Measurements from ENCODE around the gene TNIK. TPM values are rescaled to one million over a fixed set of nuclear protein-coding genes. Genes with fewer than 3 reads are reported as not detected.

Gene TNIK
- total and polyA plus RNA-seq, 2 of the 4 experiments (the other 2 are of a cell fraction), result 3.4 to 6.3 TPM

DNA sequence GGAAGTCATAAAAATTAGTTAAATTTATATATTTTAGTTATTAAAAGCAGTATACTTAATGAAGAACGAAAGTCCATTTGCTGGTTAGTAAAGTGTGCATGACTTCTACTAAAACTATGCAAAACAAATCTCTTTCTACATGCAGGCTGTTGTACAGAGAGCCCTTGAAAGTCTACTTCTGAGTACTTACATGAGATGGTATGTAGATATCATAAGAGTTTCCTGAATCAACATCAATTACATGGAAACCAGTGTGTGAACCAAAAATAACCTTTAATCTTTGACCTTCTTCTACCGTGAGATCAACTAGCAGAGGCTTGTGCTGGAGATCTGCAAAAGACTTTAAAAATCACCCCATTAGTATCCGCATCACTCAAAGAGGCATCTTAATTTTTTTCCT lies 391.5 kb downstream of the TNIK start:
- H4K8ac ChIP-seq (ENCODE audit: low read depth in 2 of 2, low read length in 2 of 2), result no peak overlapping the region
- H4K91ac ChIP-seq (ENCODE audit: insufficient read depth, low read depth, low read length), result no peak overlapping the region
- H3K23ac ChIP-seq (ENCODE audit: low read depth, low read length), result no peak overlapping the region
- no peaks in the 10 kb centered on the region for H3K36me3 ChIP-seq (ENCODE audit: control insufficient read depth, insufficient read depth, low read length)
- ChIA-PET POLR2A (ENCODE audit: unreplicated experiment) (no interaction called here), CTCF (no interaction called here)
- no peaks in the 10 kb centered on the region for H3K4me1 ChIP-seq (ENCODE audit: control insufficient read depth, insufficient read depth, low read length)
- H3K4me3 ChIP-seq (ENCODE audit: insufficient read depth, low read depth, low read length), result no peak overlapping the region
- H2AK5ac ChIP-seq (ENCODE audit: low read depth, low read length), result no peak overlapping the region
- WGBS, 2 experiments (ENCODE audit: extremely low coverage in 2 of 2, insufficient read length in 1 of 2), result no CpG with 5 or more reads among the region's 3 CpGs
- H4K20me1 ChIP-seq (ENCODE audit: insufficient read depth, low read length), result no peaks in the 10 kb centered on the region
- no peak overlapping the region for H2BK120ac ChIP-seq (ENCODE audit: low read depth, low read length)
- ATAC-seq (ENCODE audit: low read depth) (peak; percentile 63), DNase-seq (peak; percentile 7)
- dilution Hi-C loops (cut with HindIII; ENCODE audit: low sequenced_read_pairs, unreplicated experiment), result no loop called here
- H3K79me1 ChIP-seq (ENCODE audit: low read depth in 1 of 2, low read length in 2 of 2), result no peaks in the 10 kb centered on the region
- no peak for TF ChIP-seq NFE2L2 (IDR thresholded peaks at IDR 0.05; ENCODE audit: low read depth, low read length)
- no peak for TF ChIP-seq MAZ (IDR thresholded peaks at IDR 0.05; ENCODE audit: borderline replicate concordance, low read depth, low read length)
- no peak for TF ChIP-seq CTCF (conservative IDR thresholded peaks at IDR 0.05; ENCODE audit: low read depth, low read length)
- no peak for TF ChIP-seq CEBPB (IDR thresholded peaks at IDR 0.05; ENCODE audit: low read depth, low read length)
- TF ChIP-seq BHLHE40 (IDR thresholded peaks at IDR 0.05; ENCODE audit: low read depth, low read length), result no peak
- no peak for TF ChIP-seq RCOR1 (IDR thresholded peaks at IDR 0.05; ENCODE audit: insufficient replicate concordance, low read length)
- no peak for TF ChIP-seq ELK1 (IDR thresholded peaks at IDR 0.05; ENCODE audit: borderline replicate concordance, low read depth, low read length)
- TF ChIP-seq FOS (IDR thresholded peaks at IDR 0.05; ENCODE audit: low read depth, low read length), result no peak
- TF ChIP-seq MAFK (IDR thresholded peaks at IDR 0.05; ENCODE audit: low read depth, low read length), result no peak
- TF ChIP-seq CHD1 (IDR thresholded peaks at IDR 0.05; ENCODE audit: low read depth, low read length), result no peak
- no peak for TF ChIP-seq RAD21 (IDR thresholded peaks at IDR 0.05; ENCODE audit: low read length)
- TF ChIP-seq POLR2A (IDR thresholded peaks at IDR 0.05; ENCODE audit: low read depth, low read length), result no peak
- no peak for TF ChIP-seq SMC3 (IDR thresholded peaks at IDR 0.05; ENCODE audit: low read depth, low read length)
- TF ChIP-seq, protein P1, sequence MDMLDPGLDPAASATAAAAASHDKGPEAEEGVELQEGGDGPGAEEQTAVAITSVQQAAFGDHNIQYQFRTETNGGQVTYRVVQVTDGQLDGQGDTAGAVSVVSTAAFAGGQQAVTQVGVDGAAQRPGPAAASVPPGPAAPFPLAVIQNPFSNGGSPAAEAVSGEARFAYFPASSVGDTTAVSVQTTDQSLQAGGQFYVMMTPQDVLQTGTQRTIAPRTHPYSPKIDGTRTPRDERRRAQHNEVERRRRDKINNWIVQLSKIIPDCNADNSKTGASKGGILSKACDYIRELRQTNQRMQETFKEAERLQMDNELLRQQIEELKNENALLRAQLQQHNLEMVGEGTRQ (IDR thresholded peaks at IDR 0.05; ENCODE audit: low read depth, low read length), result no peak
- no peak for TF ChIP-seq MXI1 (IDR thresholded peaks at IDR 0.05; ENCODE audit: borderline replicate concordance, low read depth, low read length)
- no peak for TF ChIP-seq RFX5 (IDR thresholded peaks at IDR 0.05; ENCODE audit: low read depth, low read length)
- H3K14ac ChIP-seq (replicated peaks; ENCODE audit: low read depth, low read length), result no peak overlapping the region
- no peaks in the 10 kb centered on the region for H3K27me3 ChIP-seq (ENCODE audit: control insufficient read depth, insufficient read depth, low read length)
- H3K27ac ChIP-seq (ENCODE audit: insufficient read depth, low read length), result no peak overlapping the region
- H3K18ac ChIP-seq (ENCODE audit: low read depth, low read length), result no peak overlapping the region
- no peaks in the 10 kb centered on the region for H3K9me3 ChIP-seq (ENCODE audit: control insufficient read depth, insufficient read depth, low read length)
- H2AFZ ChIP-seq (replicated peaks; ENCODE audit: low read length, poor library complexity), result no peak overlapping the region
- H2BK5ac ChIP-seq (ENCODE audit: low read depth, low read length, poor library complexity, severe bottlenecking), result no peak overlapping the region
- H3K4me2 ChIP-seq (ENCODE audit: low read depth, low read length), result no peak overlapping the region
- H4K5ac ChIP-seq (ENCODE audit: low read depth, low read length), result no peak overlapping the region
- no TSS peak for BruUV-seq (replicated peaks)
- intact Hi-C loops (cut with micrococcal nuclease), result no loop called here
- in situ Hi-C loops (cut with MboI; ENCODE audit: low sequenced_read_pairs), result no loop called here
- no peak overlapping the region for H3K4ac ChIP-seq (ENCODE audit: low read depth, low read length)
- H2BK20ac ChIP-seq (ENCODE audit: low read depth, low read length), result no peak overlapping the region
- no peak overlapping the region for H3K56ac ChIP-seq (ENCODE audit: extremely low read depth, insufficient read depth, low read length)
- H3K9ac ChIP-seq (ENCODE audit: low read depth, low read length), result no peak overlapping the region
- H2BK15ac ChIP-seq (ENCODE audit: low read depth, low read length), result no peak overlapping the region
- H3K9me1 ChIP-seq (ENCODE audit: insufficient read depth, low read length), result no peaks in the 10 kb centered on the region
- no peak overlapping the region for H2AK9ac ChIP-seq (replicated peaks; ENCODE audit: low read depth, low read length, poor library complexity)

Data from IMR-90 (cell line).